K562 (cell line): ENCODE data around the gene GBA2. TPM values are rescaled to one million over a fixed set of nuclear protein-coding genes. Genes with fewer than 3 reads are reported as not detected.

Experiments
- ARID2 ChIP-seq: fragments of 450-650 bp; IDR thresholded peaks from 2 replicates; pipeline ENCODE4 v1.6.1; 2017; ENCODE audit warnings: antibody characterized with exemption, mild to moderate bottlenecking
- CC2D1A ChIP-seq: fragments of 450-650 bp; IDR thresholded peaks from 2 replicates; pipeline ENCODE4 v1.6.1; 2017; ENCODE audit warnings: mild to moderate bottlenecking
- FOXK1 ChIP-seq: sonication (generic); formaldehyde crosslinking; IDR thresholded peaks from 2 replicates; pipeline ENCODE4 v1.8.0; 2022; ENCODE audit warnings: missing genetic modification reagents, mild to moderate bottlenecking, borderline replicate concordance
- HLTF ChIP-seq: fragments of 450-650 bp; IDR thresholded peaks from 2 replicates; pipeline ENCODE4 v1.6.1; 2016
- HMG20B ChIP-seq: fragments of 250-450 bp; sonication (Bioruptor Pico); IDR thresholded peaks from 2 replicates; pipeline ENCODE4 v1.5.0; 2021; ENCODE audit warnings: mild to moderate bottlenecking
- MAFG ChIP-seq: fragments of 450-650 bp; conservative IDR thresholded peaks from 2 replicates; pipeline ENCODE4 v1.6.1; 2016; ENCODE audit warnings: missing genetic modification characterization, missing compliant biosample characterization
- NCOA4 ChIP-seq: fragments of 450-650 bp; IDR thresholded peaks from 2 replicates; pipeline ENCODE4 v1.6.1; 2018; ENCODE audit warnings: mild to moderate bottlenecking; ENCODE audit not compliant: partially characterized antibody
- NFXL1 ChIP-seq: fragments of 450-650 bp; formaldehyde crosslinking; IDR thresholded peaks from 2 replicates; pipeline ENCODE4 v1.4.0; 2021; ENCODE audit warnings: mild to moderate bottlenecking
- NR2C2 ChIP-seq, 2 experiments: fragments of 200-800 bp in 1 of 2; sonication (Bioruptor generic) in 1 of 2; sonication (generic) in 1 of 2; formaldehyde crosslinking in 1 of 2; IDR thresholded peaks; 2 replicates each; pipeline versions ENCODE4 v1.6.1 to v1.8.0; 2016 to 2022; ENCODE audit warnings: mild to moderate bottlenecking in 1 of 2, missing compliant biosample characterization in 1 of 2, missing genetic modification characterization in 1 of 2, missing genetic modification reagents in 1 of 2
- OTX1 ChIP-seq: fragments of 450-650 bp; formaldehyde crosslinking; IDR thresholded peaks from 2 replicates; pipeline ENCODE4 v1.4.0; 2022; ENCODE audit warnings: mild to moderate bottlenecking
- RBM22 ChIP-seq: fragments of 200-400 bp; formaldehyde crosslinking; IDR thresholded peaks from 2 replicates; pipeline ENCODE4 v1.6.1; 2018; ENCODE audit warnings: low read length, low read depth; ENCODE audit not compliant: poor library complexity, severe bottlenecking
- RBM34 ChIP-seq: fragments of 200-400 bp; formaldehyde crosslinking; IDR thresholded peaks from 2 replicates; pipeline ENCODE4 v1.6.1; 2018; ENCODE audit warnings: low read length, borderline replicate concordance; ENCODE audit not compliant: insufficient read depth
- RCOR1 ChIP-seq, 2 experiments: IDR thresholded peaks; 2 replicates each; pipeline ENCODE4 v1.6.1; 2012; ENCODE audit warnings: low read depth in 2 of 2, low read length in 2 of 2, borderline replicate concordance in 1 of 2, improper control_type of control experiment in 1 of 2
- SPI1 ChIP-seq: IDR thresholded peaks from 2 replicates; pipeline ENCODE4 v1.6.1; 2011; ENCODE audit warnings: low read depth, low read length, control low read depth, borderline replicate concordance
- SRSF9 ChIP-seq: fragments of 200-400 bp; formaldehyde crosslinking; IDR thresholded peaks from 2 replicates; pipeline ENCODE4 v1.6.1; 2017; ENCODE audit warnings: low read depth, low read length, borderline replicate concordance
- STAT5A ChIP-seq: IDR thresholded peaks from 2 replicates; pipeline ENCODE4 v1.6.1; 2012; ENCODE audit warnings: low read length, inconsistent platforms, borderline replicate concordance
- ZNF232 ChIP-seq: sonication (generic); formaldehyde crosslinking; IDR thresholded peaks from 2 replicates; pipeline ENCODE4 v1.8.0; 2022; ENCODE audit warnings: mild to moderate bottlenecking, missing genetic modification reagents
- ZZZ3 ChIP-seq: fragments of 450-650 bp; IDR thresholded peaks from 2 replicates; pipeline ENCODE4 v1.6.1; 2016; ENCODE audit warnings: antibody characterized with exemption, mild to moderate bottlenecking, moderate library complexity
- polyA plus RNA-seq, 8 experiments: library from polyadenylated mRNA; depleted of rRNA in 4 of 8; stranded (reverse) in 5 of 8; unstranded in 3 of 8; fragments of >200 nt; fragmentation: Nextera tagmentation in 2 of 8; fragmentation: Illumina TruSeq in 1 of 8; extraction: Ambion mirVana in 2 of 8; extraction: Trizol in 1 of 8; gene quantifications; 2 replicates each; pipeline versions ENCODE4 v1.2.1 to v1.2.3, GENCODE V29; 2011 to 2014; ENCODE audit warnings: inconsistent platforms in 1 of 8, missing spikeins in 1 of 8
- total RNA-seq, 7 experiments: library from RNA; depleted of rRNA in 6 of 7; stranded (reverse); fragments of >200 nt in 6 of 7; fragmentation: Illumina TruSeq in 2 of 7; extraction: Trizol in 2 of 7; gene quantifications; 2 replicates each; pipeline versions ENCODE4 v1.2.1 to v1.2.3, GENCODE V29; 2011 to 2021; ENCODE audit warnings: low replicate concordance in 1 of 7
- TF ChIP-seq, protein P1 (sequence below): fragments of 250-450 bp; sonication (Bioruptor Pico); IDR thresholded peaks from 2 replicates; pipeline ENCODE4 v1.8.0; 2021; ENCODE audit warnings: borderline replicate concordance, mild to moderate bottlenecking, moderate library complexity; ENCODE audit not compliant: poor library complexity, severe bottlenecking
- TF ChIP-seq, protein P2 (sequence below): sonication (generic); formaldehyde crosslinking; IDR thresholded peaks from 2 replicates; pipeline ENCODE4 v1.8.1; 2023; ENCODE audit warnings: missing genetic modification reagents, mild to moderate bottlenecking, borderline replicate concordance
- TF ChIP-seq, protein P3 (sequence below): fragments of 450-650 bp; formaldehyde crosslinking; IDR thresholded peaks from 2 replicates; pipeline ENCODE4 v1.4.0; 2022; ENCODE audit warnings: missing genetic modification characterization

GBA2 gene
- total and polyA plus RNA-seq, 9 of the 15 experiments (the other 6 are each of a cell fraction or from before 2014, with no cell fraction given): 14.1 to 60.4 (median 32.1) TPM

DNA sequence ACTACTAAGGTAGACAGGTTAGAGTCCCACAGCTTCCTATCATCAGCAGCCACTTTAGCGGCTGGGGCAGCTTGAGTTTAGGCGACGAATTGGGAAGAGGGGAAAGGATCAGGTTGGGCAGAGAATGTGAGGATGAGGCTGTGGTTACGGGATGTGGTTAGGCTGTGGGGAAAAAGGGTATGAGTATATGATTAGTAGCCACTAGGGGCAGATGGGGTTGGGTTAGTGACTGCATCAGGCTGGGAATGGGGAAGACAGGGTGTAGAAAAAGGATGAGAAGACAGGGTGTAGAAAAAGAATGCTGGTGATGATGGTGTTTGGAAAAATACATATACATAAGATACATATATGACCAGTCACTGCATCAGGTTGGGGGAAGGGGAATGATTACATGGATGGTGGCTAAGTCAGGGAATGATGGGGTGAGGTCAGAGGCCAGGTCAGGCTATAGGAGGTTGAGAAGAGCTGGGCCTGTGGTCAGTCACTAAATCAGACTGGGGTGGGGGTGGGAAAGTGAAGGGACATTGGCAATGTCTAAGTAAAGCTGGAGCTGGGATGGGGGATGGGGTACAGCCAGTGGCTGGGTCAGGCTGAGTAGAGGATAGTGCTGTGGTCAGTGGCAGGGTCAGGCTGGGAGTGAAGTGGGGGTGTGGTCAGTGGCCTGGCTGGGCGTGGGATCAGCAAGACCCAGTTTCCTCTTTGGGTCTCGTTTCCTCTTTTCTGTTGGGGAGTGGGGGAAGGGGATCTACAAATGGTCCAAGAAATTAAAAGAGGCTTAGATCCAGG is 19.1 kb downstream of the GBA2 start (continued):
- TF ChIP-seq, protein P1, sequence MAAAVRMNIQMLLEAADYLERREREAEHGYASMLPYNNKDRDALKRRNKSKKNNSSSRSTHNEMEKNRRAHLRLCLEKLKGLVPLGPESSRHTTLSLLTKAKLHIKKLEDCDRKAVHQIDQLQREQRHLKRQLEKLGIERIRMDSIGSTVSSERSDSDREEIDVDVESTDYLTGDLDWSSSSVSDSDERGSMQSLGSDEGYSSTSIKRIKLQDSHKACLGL (CRISPR knock-in tag): no peak
- TF ChIP-seq NR2C2 (CRISPR knock-in tag; IDR thresholded peaks at IDR 0.05) (no peak; the same call in 1 of the 2 replicates), NR2C2 (tag; IDR thresholded peaks at IDR 0.05) (peak; percentile 80), RCOR1 (IDR thresholded peaks at IDR 0.05; ENCODE audit: borderline replicate concordance in 1 of 2, low read depth in 2 of 2, low read length in 2 of 2) (peak in 1 of 2 experiments; percentile 27; a peak in 2 of 4 replicates), HMG20B (no peak), FOXK1 (no peak), OTX1 (0 out of 2 replicates have a peak, but pooled peaks have one; percentile 3), NCOA4 (peak; percentile 6), RBM34 (no peak), ARID2 (0 out of 2 replicates have a peak, but pooled peaks have one; percentile 7), STAT5A (peak; percentile 5; the same call in 1 of the 2 replicates), HLTF (peak; percentile 83; the same call in 1 of the 2 replicates), SRSF9 (no peak), CC2D1A (no peak), SPI1 (peak; percentile 91), MAFG (tag) (0 out of 2 replicates have a peak, but pooled peaks have one; percentile 6), ZZZ3 (0 out of 2 replicates have a peak, but pooled peaks have one; percentile 34), NFXL1 (no peak), ZNF232 (no peak), RBM22 (no peak)
- TF ChIP-seq, protein P2, sequence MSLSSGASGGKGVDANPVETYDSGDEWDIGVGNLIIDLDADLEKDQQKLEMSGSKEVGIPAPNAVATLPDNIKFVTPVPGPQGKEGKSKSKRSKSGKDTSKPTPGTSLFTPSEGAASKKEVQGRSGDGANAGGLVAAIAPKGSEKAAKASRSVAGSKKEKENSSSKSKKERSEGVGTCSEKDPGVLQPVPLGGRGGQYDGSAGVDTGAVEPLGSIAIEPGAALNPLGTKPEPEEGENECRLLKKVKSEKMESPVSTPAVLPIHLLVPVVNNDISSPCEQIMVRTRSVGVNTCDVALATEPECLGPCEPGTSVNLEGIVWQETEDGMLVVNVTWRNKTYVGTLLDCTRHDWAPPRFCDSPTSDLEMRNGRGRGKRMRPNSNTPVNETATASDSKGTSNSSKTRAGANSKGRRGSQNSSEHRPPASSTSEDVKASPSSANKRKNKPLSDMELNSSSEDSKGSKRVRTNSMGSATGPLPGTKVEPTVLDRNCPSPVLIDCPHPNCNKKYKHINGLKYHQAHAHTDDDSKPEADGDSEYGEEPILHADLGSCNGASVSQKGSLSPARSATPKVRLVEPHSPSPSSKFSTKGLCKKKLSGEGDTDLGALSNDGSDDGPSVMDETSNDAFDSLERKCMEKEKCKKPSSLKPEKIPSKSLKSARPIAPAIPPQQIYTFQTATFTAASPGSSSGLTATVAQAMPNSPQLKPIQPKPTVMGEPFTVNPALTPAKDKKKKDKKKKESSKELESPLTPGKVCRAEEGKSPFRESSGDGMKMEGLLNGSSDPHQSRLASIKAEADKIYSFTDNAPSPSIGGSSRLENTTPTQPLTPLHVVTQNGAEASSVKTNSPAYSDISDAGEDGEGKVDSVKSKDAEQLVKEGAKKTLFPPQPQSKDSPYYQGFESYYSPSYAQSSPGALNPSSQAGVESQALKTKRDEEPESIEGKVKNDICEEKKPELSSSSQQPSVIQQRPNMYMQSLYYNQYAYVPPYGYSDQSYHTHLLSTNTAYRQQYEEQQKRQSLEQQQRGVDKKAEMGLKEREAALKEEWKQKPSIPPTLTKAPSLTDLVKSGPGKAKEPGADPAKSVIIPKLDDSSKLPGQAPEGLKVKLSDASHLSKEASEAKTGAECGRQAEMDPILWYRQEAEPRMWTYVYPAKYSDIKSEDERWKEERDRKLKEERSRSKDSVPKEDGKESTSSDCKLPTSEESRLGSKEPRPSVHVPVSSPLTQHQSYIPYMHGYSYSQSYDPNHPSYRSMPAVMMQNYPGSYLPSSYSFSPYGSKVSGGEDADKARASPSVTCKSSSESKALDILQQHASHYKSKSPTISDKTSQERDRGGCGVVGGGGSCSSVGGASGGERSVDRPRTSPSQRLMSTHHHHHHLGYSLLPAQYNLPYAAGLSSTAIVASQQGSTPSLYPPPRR (CRISPR knock-in tag): no peak
- TF ChIP-seq, protein P3, sequence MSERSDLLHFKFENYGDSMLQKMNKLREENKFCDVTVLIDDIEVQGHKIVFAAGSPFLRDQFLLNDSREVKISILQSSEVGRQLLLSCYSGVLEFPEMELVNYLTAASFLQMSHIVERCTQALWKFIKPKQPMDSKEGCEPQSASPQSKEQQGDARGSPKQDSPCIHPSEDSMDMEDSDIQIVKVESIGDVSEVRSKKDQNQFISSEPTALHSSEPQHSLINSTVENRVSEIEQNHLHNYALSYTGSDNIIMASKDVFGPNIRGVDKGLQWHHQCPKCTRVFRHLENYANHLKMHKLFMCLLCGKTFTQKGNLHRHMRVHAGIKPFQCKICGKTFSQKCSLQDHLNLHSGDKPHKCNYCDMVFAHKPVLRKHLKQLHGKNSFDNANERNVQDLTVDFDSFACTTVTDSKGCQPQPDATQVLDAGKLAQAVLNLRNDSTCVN (CRISPR knock-in tag): no peak
